NCI-H524 treated with DMSO at 0.1 percent for 48 hours (cell line): ENCODE data around the gene BAG1.

Source experiments
- DNase-seq: peaks from one replicate; lab custom pipeline; 2025; lab: John Stamatoyannopoulos, UW

BAG1 gene

GRCh38 chr9:33210006-33210715 is 54.3 kb downstream of the BAG1 start:
- DNase-seq = no peak

GRCh38 chr9:33209394-33209793 is 55.1 kb downstream of the BAG1 start:
- no peak for DNase-seq

GRCh38 chr9:33202552-33203201 is 61.8 kb downstream of the BAG1 start:
- DNase-seq = no peak
